ENCODE data around the gene FNBP1.

GRCh38 chr9:129909851-129910250 is 133.1 kb downstream of the FNBP1 start:
- TF ChIP-seq CREB1 (CRISPR knock-in tag; IDR thresholded peaks at IDR 0.05; ENCODE audit: low read depth) (no peak), CTCF (conservative IDR thresholded peaks at IDR 0.05; ENCODE audit: low read depth in 2 of 2) (no peak), EZH2 (IDR thresholded peaks at IDR 0.05; ENCODE audit: low read depth, unreplicated experiment) (no peak), POLR2AphosphoS5 (IDR thresholded peaks at IDR 0.05; ENCODE audit: low read depth) (no peak), REST (IDR thresholded peaks at IDR 0.05; ENCODE audit: unreplicated experiment) (no peak), JUNB (IDR thresholded peaks at IDR 0.05; ENCODE audit: unreplicated experiment) (no peak), EZH2phosphoT487 (IDR thresholded peaks at IDR 0.05; ENCODE audit: unreplicated experiment) (no peak), ZNF114 (CRISPR knock-in tag; IDR thresholded peaks at IDR 0.05) (no peak)
